AG09309 (cell line): ENCODE measurements around the gene SOX5.

ENCODE experiments used
- DNase-seq: peaks from one replicate; pipeline ENCODE4 v3.0.0-alpha.2; 2010; ENCODE audit warnings: low read depth
- H3K4me3 ChIP-seq: 2 replicates; pipeline ENCODE4 v1.5.1; 2011; ENCODE audit warnings: mild to moderate bottlenecking, low read depth, low read length, moderate library complexity; ENCODE audit not compliant: control insufficient read depth
- TF ChIP-seq, protein P1 (sequence below): IDR thresholded peaks from 2 replicates; pipeline ENCODE4 v1.5.1; 2011; ENCODE audit warnings: mild to moderate bottlenecking, low read depth, low read length, inconsistent platforms; ENCODE audit not compliant: insufficient read depth, control insufficient read depth; ENCODE audit errors: missing control alignments

Gene SOX5

GRCh38 chr12:23585782-23586163 lies 363.7 kb downstream of the SOX5 start:
- H3K4me3 ChIP-seq, result no peak overlapping the region
- DNase-seq, result no peak
- TF ChIP-seq, protein P1, sequence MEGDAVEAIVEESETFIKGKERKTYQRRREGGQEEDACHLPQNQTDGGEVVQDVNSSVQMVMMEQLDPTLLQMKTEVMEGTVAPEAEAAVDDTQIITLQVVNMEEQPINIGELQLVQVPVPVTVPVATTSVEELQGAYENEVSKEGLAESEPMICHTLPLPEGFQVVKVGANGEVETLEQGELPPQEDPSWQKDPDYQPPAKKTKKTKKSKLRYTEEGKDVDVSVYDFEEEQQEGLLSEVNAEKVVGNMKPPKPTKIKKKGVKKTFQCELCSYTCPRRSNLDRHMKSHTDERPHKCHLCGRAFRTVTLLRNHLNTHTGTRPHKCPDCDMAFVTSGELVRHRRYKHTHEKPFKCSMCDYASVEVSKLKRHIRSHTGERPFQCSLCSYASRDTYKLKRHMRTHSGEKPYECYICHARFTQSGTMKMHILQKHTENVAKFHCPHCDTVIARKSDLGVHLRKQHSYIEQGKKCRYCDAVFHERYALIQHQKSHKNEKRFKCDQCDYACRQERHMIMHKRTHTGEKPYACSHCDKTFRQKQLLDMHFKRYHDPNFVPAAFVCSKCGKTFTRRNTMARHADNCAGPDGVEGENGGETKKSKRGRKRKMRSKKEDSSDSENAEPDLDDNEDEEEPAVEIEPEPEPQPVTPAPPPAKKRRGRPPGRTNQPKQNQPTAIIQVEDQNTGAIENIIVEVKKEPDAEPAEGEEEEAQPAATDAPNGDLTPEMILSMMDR, result no peak

GRCh38 chr12:23585156-23585781 lies 364.2 kb downstream of the SOX5 start:
- TF ChIP-seq, protein P1, result no peak
- no peak overlapping the region for H3K4me3 ChIP-seq
- no peak for DNase-seq

DNA sequence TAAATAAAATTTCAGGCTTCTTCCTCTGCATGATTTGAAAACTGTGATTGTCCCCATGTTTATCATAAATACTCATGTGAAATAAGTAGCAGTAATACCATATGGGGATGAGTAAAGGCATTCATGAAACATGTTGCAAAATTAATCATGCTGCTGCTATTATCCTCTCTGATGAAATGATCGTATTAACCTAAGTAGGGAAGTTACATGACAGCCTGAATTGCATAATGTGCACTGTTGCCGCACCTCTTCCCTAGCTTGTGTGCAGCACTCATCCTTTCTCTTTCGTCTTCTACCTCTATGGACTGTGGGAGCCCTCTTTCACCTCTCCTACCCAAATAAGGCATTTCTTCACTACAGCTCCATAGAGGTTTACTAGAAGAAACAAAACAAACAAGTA lies 367.6 kb downstream of the SOX5 start:
- DNase-seq, result no peak
- no peak overlapping the region for H3K4me3 ChIP-seq
- TF ChIP-seq, protein P1, result no peak

DNA sequence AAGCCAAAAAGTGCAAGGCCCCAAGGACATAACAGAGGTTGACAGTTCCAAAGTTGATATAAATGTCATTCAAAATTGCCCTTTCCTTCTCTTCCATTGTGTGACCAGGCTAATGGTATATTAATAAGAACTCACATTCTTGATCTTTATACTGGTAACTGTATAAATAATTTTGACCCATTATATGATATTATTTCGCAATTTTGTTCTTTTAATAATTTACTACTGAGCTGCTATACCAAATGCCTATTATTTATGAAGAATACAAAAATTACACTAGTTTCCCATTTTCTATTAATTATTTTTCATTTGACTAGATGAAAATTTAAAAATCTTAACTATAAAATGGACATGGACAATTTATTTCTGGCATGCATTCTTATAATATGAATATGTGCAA lies 370.2 kb downstream of the SOX5 start:
- H3K4me3 ChIP-seq, result no peak overlapping the region
- no peak for DNase-seq
- TF ChIP-seq, protein P1, result no peak

GRCh38 chr12:23576372-23576771 lies 373.1 kb downstream of the SOX5 start:
- TF ChIP-seq, protein P1, result no peak
- no peak for DNase-seq
- H3K4me3 ChIP-seq, result no peak overlapping the region

DNA sequence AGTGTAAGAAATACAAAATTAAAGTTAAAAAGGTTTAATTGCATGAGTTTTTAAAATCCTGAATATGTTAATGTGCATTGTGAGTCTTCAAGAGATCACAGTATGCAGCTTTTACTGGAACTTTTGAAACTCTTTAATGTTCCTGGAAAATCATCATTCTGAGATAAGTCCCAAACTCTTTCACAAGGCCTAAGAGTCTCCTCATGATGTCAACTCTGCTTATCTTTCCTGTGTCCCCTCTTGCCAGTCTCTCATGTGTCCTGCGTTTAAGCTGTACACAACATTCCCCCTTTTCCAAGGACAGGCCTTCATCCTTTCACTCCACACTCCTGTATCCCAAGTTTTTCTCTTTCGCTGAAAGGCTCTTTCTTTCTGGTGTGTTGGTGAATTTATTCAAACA lies 380.1 kb downstream of the SOX5 start:
- TF ChIP-seq, protein P1, result no peak

GRCh38 chr12:23566133-23566532 lies 383.3 kb downstream of the SOX5 start:
- TF ChIP-seq, protein P1, result no peak
- no peak overlapping the region for H3K4me3 ChIP-seq
- DNase-seq, result no peak

More for the DNA sequence above, 380.1 kb downstream of the SOX5 start:
- no peak overlapping the region for H3K4me3 ChIP-seq
- DNase-seq, result no peak
